ENCODE results near the gene ZFP90. TPM values are rescaled to one million over a fixed set of nuclear protein-coding genes. Genes with fewer than 3 reads are reported as not detected.

ZFP90 gene
- total and polyA plus RNA-seq, 4 donors: 2.1 to 18.9 (median 5.6) TPM

- TF ChIP-seq, protein P1, sequence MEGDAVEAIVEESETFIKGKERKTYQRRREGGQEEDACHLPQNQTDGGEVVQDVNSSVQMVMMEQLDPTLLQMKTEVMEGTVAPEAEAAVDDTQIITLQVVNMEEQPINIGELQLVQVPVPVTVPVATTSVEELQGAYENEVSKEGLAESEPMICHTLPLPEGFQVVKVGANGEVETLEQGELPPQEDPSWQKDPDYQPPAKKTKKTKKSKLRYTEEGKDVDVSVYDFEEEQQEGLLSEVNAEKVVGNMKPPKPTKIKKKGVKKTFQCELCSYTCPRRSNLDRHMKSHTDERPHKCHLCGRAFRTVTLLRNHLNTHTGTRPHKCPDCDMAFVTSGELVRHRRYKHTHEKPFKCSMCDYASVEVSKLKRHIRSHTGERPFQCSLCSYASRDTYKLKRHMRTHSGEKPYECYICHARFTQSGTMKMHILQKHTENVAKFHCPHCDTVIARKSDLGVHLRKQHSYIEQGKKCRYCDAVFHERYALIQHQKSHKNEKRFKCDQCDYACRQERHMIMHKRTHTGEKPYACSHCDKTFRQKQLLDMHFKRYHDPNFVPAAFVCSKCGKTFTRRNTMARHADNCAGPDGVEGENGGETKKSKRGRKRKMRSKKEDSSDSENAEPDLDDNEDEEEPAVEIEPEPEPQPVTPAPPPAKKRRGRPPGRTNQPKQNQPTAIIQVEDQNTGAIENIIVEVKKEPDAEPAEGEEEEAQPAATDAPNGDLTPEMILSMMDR (IDR thresholded peaks at IDR 0.05; ENCODE audit: low read depth, low read length, missing input control): no peak
- TF ChIP-seq MAX (IDR thresholded peaks at IDR 0.05): no peak
- no peak for TF ChIP-seq EGR1 (IDR thresholded peaks at IDR 0.05; ENCODE audit: low read depth in 2 of 2)
- TF ChIP-seq HNF4G (IDR thresholded peaks at IDR 0.05): no peak
- TF ChIP-seq NR2F2 (IDR thresholded peaks at IDR 0.05): no peak
- TF ChIP-seq FOXA2 (IDR thresholded peaks at IDR 0.05): no peak
Observed at GRCh38 chr16:68510775-68511174, 28.3 kb upstream of the ZFP90 start (continued).

DNA sequence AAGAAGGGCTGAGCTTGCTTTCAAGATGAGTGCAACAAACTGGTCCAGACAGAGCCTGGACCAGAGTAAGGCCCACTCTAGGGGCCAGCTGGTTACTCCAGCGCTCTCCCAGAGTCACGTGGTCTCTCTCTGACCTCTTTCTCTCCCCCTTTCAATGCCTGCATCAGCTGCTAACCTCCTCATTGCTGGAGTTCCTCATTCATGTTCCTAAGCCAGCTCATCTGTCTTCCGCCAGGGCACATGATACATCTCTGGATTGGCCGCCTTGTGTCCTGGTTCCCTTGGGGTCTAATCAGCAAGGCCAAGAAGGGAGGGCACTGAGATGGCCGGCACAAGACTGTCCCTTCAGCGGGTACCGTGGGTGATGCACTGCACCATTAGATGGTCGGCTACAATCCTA is 26.9 kb upstream of the ZFP90 start:
- no peak for DNase-seq (ENCODE audit: low spot score)
- no peaks in the 10 kb centered on the region for H3K9me3 ChIP-seq (ENCODE audit: control insufficient read depth in 4 of 4, low read length in 3 of 4)
- TF ChIP-seq FOXA2 (IDR thresholded peaks at IDR 0.05): no peak
- no peak for TF ChIP-seq YY1 (IDR thresholded peaks at IDR 0.05)
- TF ChIP-seq FOXA1 (IDR thresholded peaks at IDR 0.05): no peak
- TF ChIP-seq HNF4G (IDR thresholded peaks at IDR 0.05): no peak
- TF ChIP-seq RXRA (IDR thresholded peaks at IDR 0.05): no peak
- TF ChIP-seq, protein P2, sequence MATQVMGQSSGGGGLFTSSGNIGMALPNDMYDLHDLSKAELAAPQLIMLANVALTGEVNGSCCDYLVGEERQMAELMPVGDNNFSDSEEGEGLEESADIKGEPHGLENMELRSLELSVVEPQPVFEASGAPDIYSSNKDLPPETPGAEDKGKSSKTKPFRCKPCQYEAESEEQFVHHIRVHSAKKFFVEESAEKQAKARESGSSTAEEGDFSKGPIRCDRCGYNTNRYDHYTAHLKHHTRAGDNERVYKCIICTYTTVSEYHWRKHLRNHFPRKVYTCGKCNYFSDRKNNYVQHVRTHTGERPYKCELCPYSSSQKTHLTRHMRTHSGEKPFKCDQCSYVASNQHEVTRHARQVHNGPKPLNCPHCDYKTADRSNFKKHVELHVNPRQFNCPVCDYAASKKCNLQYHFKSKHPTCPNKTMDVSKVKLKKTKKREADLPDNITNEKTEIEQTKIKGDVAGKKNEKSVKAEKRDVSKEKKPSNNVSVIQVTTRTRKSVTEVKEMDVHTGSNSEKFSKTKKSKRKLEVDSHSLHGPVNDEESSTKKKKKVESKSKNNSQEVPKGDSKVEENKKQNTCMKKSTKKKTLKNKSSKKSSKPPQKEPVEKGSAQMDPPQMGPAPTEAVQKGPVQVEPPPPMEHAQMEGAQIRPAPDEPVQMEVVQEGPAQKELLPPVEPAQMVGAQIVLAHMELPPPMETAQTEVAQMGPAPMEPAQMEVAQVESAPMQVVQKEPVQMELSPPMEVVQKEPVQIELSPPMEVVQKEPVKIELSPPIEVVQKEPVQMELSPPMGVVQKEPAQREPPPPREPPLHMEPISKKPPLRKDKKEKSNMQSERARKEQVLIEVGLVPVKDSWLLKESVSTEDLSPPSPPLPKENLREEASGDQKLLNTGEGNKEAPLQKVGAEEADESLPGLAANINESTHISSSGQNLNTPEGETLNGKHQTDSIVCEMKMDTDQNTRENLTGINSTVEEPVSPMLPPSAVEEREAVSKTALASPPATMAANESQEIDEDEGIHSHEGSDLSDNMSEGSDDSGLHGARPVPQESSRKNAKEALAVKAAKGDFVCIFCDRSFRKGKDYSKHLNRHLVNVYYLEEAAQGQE (IDR thresholded peaks at IDR 0.05): no peak
- TF ChIP-seq EGR1 (IDR thresholded peaks at IDR 0.05; ENCODE audit: low read depth in 2 of 2): no peak
- TF ChIP-seq HNF4A (conservative IDR thresholded peaks at IDR 0.05): no peak
- no peak for TF ChIP-seq JUND (IDR thresholded peaks at IDR 0.05)
- TF ChIP-seq GABPA (IDR thresholded peaks at IDR 0.05 in 1 of 2, conservative IDR thresholded peaks at IDR 0.05 in 1 of 2): no peak
- no peak for TF ChIP-seq NR2F2 (IDR thresholded peaks at IDR 0.05)
- no peak for TF ChIP-seq SP1 (IDR thresholded peaks at IDR 0.05)
- TF ChIP-seq ATF3 (IDR thresholded peaks at IDR 0.05): no peak
- TF ChIP-seq RAD21 (IDR thresholded peaks at IDR 0.05): no peak
- TF ChIP-seq, protein P1 (IDR thresholded peaks at IDR 0.05; ENCODE audit: low read depth, low read length, missing input control): no peak
- no peak for TF ChIP-seq TAF1 (conservative IDR thresholded peaks at IDR 0.05)
- TF ChIP-seq, protein P3, sequence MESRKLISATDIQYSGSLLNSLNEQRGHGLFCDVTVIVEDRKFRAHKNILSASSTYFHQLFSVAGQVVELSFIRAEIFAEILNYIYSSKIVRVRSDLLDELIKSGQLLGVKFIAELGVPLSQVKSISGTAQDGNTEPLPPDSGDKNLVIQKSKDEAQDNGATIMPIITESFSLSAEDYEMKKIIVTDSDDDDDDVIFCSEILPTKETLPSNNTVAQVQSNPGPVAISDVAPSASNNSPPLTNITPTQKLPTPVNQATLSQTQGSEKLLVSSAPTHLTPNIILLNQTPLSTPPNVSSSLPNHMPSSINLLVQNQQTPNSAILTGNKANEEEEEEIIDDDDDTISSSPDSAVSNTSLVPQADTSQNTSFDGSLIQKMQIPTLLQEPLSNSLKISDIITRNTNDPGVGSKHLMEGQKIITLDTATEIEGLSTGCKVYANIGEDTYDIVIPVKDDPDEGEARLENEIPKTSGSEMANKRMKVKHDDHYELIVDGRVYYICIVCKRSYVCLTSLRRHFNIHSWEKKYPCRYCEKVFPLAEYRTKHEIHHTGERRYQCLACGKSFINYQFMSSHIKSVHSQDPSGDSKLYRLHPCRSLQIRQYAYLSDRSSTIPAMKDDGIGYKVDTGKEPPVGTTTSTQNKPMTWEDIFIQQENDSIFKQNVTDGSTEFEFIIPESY (IDR thresholded peaks at IDR 0.05): no peak
- TF ChIP-seq MAX (IDR thresholded peaks at IDR 0.05): no peak
- H3K9ac ChIP-seq (ENCODE audit: low read depth in 1 of 2, low read length in 2 of 2): no peak overlapping the region
- H3K36me3 ChIP-seq (ENCODE audit: control insufficient read depth in 4 of 4, insufficient read depth in 3 of 4, low read depth in 1 of 4, low read length in 3 of 4): no peaks in the 10 kb centered on the region
- H3K27me3 ChIP-seq (ENCODE audit: control insufficient read depth in 4 of 4, insufficient read depth in 4 of 4, low read length in 3 of 4): no peaks in the 10 kb centered on the region
- no peak overlapping the region for H3K27ac ChIP-seq (ENCODE audit: low read depth in 1 of 2, low read length in 2 of 2)
- peaks cover 0 to 4% (median 1%) of the 10 kb centered on the region in 4 donors for H3K4me1 ChIP-seq (ENCODE audit: control insufficient read depth in 4 of 4, insufficient read depth in 4 of 4, low read length in 3 of 4)
- no peak overlapping the region for H3K4me3 ChIP-seq (ENCODE audit: low read depth in 1 of 3, low read length in 3 of 3)
- WGBS: 68% methylated on average over 8 of the region's 8 CpGs
